Peyer's patch (tissue), 4 donors: ENCODE measurements around the gene ZNF668. TPM values are rescaled to one million over a fixed set of nuclear protein-coding genes. Genes with fewer than 3 reads are reported as not detected.

Experiments
- DNase-seq, 3 donors: peaks; one replicate each; pipeline ENCODE4 v3.0.0-alpha.2; 2017 to 2019
- H3K27ac ChIP-seq, 4 donors: fragments of 200-600 bp; sonication (generic); one replicate each; pipeline ENCODE4 v1.5.1; 2016 to 2019
- H3K27me3 ChIP-seq, 2 donors: fragments of 200-600 bp; sonication (generic); one replicate each; pipeline ENCODE4 v1.5.1; 2019
- H3K36me3 ChIP-seq, 3 donors: fragments of 200-600 bp; sonication (generic); one replicate each; pipeline ENCODE4 v1.5.1; 2016 to 2019
- H3K4me1 ChIP-seq, 4 donors: fragments of 200-600 bp; sonication (generic); one replicate each; pipeline ENCODE4 v1.5.1; 2016 to 2019
- H3K4me3 ChIP-seq, 4 donors: fragments of 200-600 bp; sonication (generic); 1 replicate in 3 of 4; 2 replicates in 1 of 4; pipeline ENCODE4 v1.5.1; 2016 to 2019; ENCODE audit warnings: mild to moderate bottlenecking in 1 of 4
- H3K9me3 ChIP-seq, 4 donors: fragments of 200-600 bp; sonication (generic); one replicate each; pipeline ENCODE4 v1.5.1; 2016 to 2019; ENCODE audit warnings: mild to moderate bottlenecking in 1 of 4
- CTCF ChIP-seq, 6 experiments: fragments of 450-650 bp in 4 of 6; fragments of 200-600 bp in 2 of 6; sonication (generic) in 1 of 6; IDR thresholded peaks; one replicate each; pipeline ENCODE4 v1.5.1; 2017 to 2019; ENCODE audit warnings: antibody characterized with exemption in 6 of 6, mild to moderate bottlenecking in 3 of 6, moderate library complexity in 1 of 6
- POLR2A ChIP-seq, 2 donors: fragments of 450-650 bp; IDR thresholded peaks; one replicate each; pipeline ENCODE4 v1.5.1; 2017; ENCODE audit warnings: antibody characterized with exemption in 2 of 2, mild to moderate bottlenecking in 2 of 2, moderate library complexity in 2 of 2
- total RNA-seq, 4 donors: library from RNA; depleted of rRNA; stranded (reverse); fragments of >200 nt; gene quantifications; one replicate each; pipeline ENCODE4 v1.1.0, GENCODE V29; 2016

The ZNF668 gene
- total RNA-seq, 4 donors from 2014 or later: 3.3 to 17.2 (median 11.4) TPM

GRCh38 chr16:31087481-31087880, 13.4 kb upstream of the ZNF668 start:
- H3K4me1 ChIP-seq: peaks cover 0 to 7% (median 0%) of the 10 kb centered on the region in 4 donors
- H3K4me3 ChIP-seq: no peak overlapping the region
- peaks cover 0 to 57% (median 0%) of the 10 kb centered on the region in 3 donors for H3K36me3 ChIP-seq
- no peaks in the 10 kb centered on the region for H3K27me3 ChIP-seq
- H3K27ac ChIP-seq: no peak overlapping the region
- DNase-seq: no peak
- H3K9me3 ChIP-seq: no peaks in the 10 kb centered on the region
- TF ChIP-seq POLR2A (IDR thresholded peaks at IDR 0.05): no peak
- TF ChIP-seq CTCF (IDR thresholded peaks at IDR 0.05): no peak

GRCh38 chr16:31086629-31086906, 12.5 kb upstream of the ZNF668 start:
- no peaks in the 10 kb centered on the region for H3K9me3 ChIP-seq
- peaks cover 0 to 15% (median 0%) of the 10 kb centered on the region in 4 donors for H3K4me1 ChIP-seq
- H3K36me3 ChIP-seq: peaks cover 0 to 59% (median 0%) of the 10 kb centered on the region in 3 donors
- H3K4me3 ChIP-seq: no peak overlapping the region
- DNase-seq: no peak
- no peak for TF ChIP-seq CTCF (IDR thresholded peaks at IDR 0.05)
- no peak for TF ChIP-seq POLR2A (IDR thresholded peaks at IDR 0.05)
- H3K27ac ChIP-seq: no peak overlapping the region
- H3K27me3 ChIP-seq: no peaks in the 10 kb centered on the region

GRCh38 chr16:31085873-31086628, 12.0 kb upstream of the ZNF668 start:
- no peak for TF ChIP-seq POLR2A (IDR thresholded peaks at IDR 0.05)
- TF ChIP-seq CTCF (IDR thresholded peaks at IDR 0.05): no peak
- Histone ChIP-seq H3K4me3 (no peak overlapping the region), H3K27me3 (no peaks in the 10 kb centered on the region), H3K4me1 (peaks cover 0 to 19% (median 0%) of the 10 kb centered on the region in 4 donors), H3K9me3 (no peaks in the 10 kb centered on the region), H3K36me3 (peaks cover 0 to 59% (median 0%) of the 10 kb centered on the region in 3 donors), H3K27ac (no peak overlapping the region)
- peak in 1 of 3 donors; percentile 44 for DNase-seq

GRCh38 chr16:31085411-31085810, 11.4 kb upstream of the ZNF668 start:
- TF ChIP-seq POLR2A (IDR thresholded peaks at IDR 0.05) (no peak), CTCF (IDR thresholded peaks at IDR 0.05) (no peak)
- peaks cover 0 to 19% (median 0%) of the 10 kb centered on the region in 4 donors for H3K4me1 ChIP-seq
- peaks cover 0 to 58% (median 0%) of the 10 kb centered on the region in 3 donors for H3K36me3 ChIP-seq
- no peaks in the 10 kb centered on the region for H3K9me3 ChIP-seq
- DNase-seq: no peak
- no peak overlapping the region for H3K4me3 ChIP-seq
- H3K27ac ChIP-seq: no peak overlapping the region
- H3K27me3 ChIP-seq: no peaks in the 10 kb centered on the region

GRCh38 chr16:31084584-31085302, 10.7 kb upstream of the ZNF668 start:
- Histone ChIP-seq H3K4me3 (no peak overlapping the region), H3K9me3 (no peaks in the 10 kb centered on the region), H3K36me3 (peaks cover 0 to 59% (median 0%) of the 10 kb centered on the region in 3 donors), H3K27ac (no peak overlapping the region), H3K4me1 (peaks cover 0 to 19% (median 0%) of the 10 kb centered on the region in 4 donors), H3K27me3 (no peaks in the 10 kb centered on the region)
- peak in 1 of 3 donors; percentile 45 for DNase-seq
- no peak for TF ChIP-seq POLR2A (IDR thresholded peaks at IDR 0.05)
- no peak for TF ChIP-seq CTCF (IDR thresholded peaks at IDR 0.05)
